Mucosa of descending colon (tissue), 3 donors: ENCODE results near the gene SF1. TPM values are rescaled to one million over a fixed set of nuclear protein-coding genes. Genes with fewer than 3 reads are reported as not detected.

Source experiments
- ATAC-seq: fragments of 200-7000 bp; cut with Tn5 transposase; one replicate; pipeline ENCODE4 v1.9.1; 2020; ENCODE audit warnings: mild to moderate bottlenecking, moderate library complexity
- DNase-seq, 3 donors: peaks; one replicate each; pipeline ENCODE4 v3.0.0-alpha.2; 2020
- H3K36me3 ChIP-seq: fragments of 200-600 bp; one replicate; pipeline ENCODE4 v1.8.0; 2021; ENCODE audit warnings: low read depth, mild to moderate bottlenecking
- H3K4me1 ChIP-seq: fragments of 200-600 bp; one replicate; pipeline ENCODE4 v1.8.0; 2021; ENCODE audit warnings: low read depth, mild to moderate bottlenecking
- H3K4me3 ChIP-seq: fragments of 200-600 bp; one replicate; pipeline ENCODE4 v1.8.0; 2021; ENCODE audit warnings: mild to moderate bottlenecking
- H3K9me3 ChIP-seq: fragments of 200-600 bp; one replicate; pipeline ENCODE4 v1.8.0; 2021; ENCODE audit warnings: mild to moderate bottlenecking
- CTCF ChIP-seq: fragments of 200-600 bp; IDR thresholded peaks from one replicate; pipeline ENCODE4 v1.8.0; 2022; ENCODE audit warnings: antibody characterized with exemption, mild to moderate bottlenecking
- intact Hi-C, 2 donors: fragments of 100-400 bp; cut with DNase I in 1 of 2; cut with micrococcal nuclease in 1 of 2; formaldehyde crosslinking; loops; one replicate each; pipeline versions ENCODE4 v1.11.0 to v1.11.1; 2022; cut with DNase I, micrococcal nuclease
- total RNA-seq, 3 donors: library from RNA; stranded (reverse); fragmentation: NEBNext Ultra II Directional in 2 of 3; extraction: Animal tissue kit (Norgen Biotek cat#: 25700) in 2 of 3; gene quantifications; one replicate each; pipeline versions ENCODE4 v1.2.1 to v1.2.4, GENCODE V29; 2021 to 2023
- donor health status: DM: no; HTN: no; CAD: no; lungs with moderate emphysema.
- donor health status: DM: no; HTN: no; CAD: no.
- donor health status: DM: no; HTN: yes; CAD: no.

The SF1 gene
- total RNA-seq, 3 donors from 2014 or later: 223 to 317 (median 241) TPM

GRCh38 chr11:64751136-64751535 is 27.2 kb downstream of the SF1 start:
- intact Hi-C loops: no loop called here
- TF ChIP-seq CTCF: no peak
- no peak for ATAC-seq
- DNase-seq: no peak
- no peaks in the 10 kb centered on the region for H3K4me1 ChIP-seq
- no peak overlapping the region for H3K4me3 ChIP-seq
- H3K36me3 ChIP-seq: no peaks in the 10 kb centered on the region
- no peaks in the 10 kb centered on the region for H3K9me3 ChIP-seq

- Histone ChIP-seq H3K4me3 (no peak overlapping the region), H3K9me3 (no peaks in the 10 kb centered on the region), H3K36me3 (no peaks in the 10 kb centered on the region), H3K4me1 (peaks cover 2% of the 10 kb centered on the region)
- no peak for DNase-seq
- no peak for TF ChIP-seq CTCF
- ATAC-seq: no peak
- intact Hi-C loops: no loop called here
Measured at GRCh38 chr11:64750361-64751054, 27.8 kb downstream of the SF1 start.

GRCh38 chr11:64747961-64748665 is 30.2 kb downstream of the SF1 start:
- H3K4me3 ChIP-seq: no peak overlapping the region
- no peak for ATAC-seq
- H3K4me1 ChIP-seq: peaks cover 14% of the 10 kb centered on the region
- intact Hi-C loops: no loop called here
- H3K9me3 ChIP-seq: no peaks in the 10 kb centered on the region
- no peaks in the 10 kb centered on the region for H3K36me3 ChIP-seq
- DNase-seq: peak in 1 of 3 donors; percentile 27
- TF ChIP-seq CTCF: no peak

- ATAC-seq (no peak), DNase-seq (no peak)
- TF ChIP-seq CTCF: no peak
- intact Hi-C loops: no loop called here
- Histone ChIP-seq H3K9me3 (no peaks in the 10 kb centered on the region), H3K4me3 (no peak overlapping the region), H3K4me1 (peaks cover 28% of the 10 kb centered on the region), H3K36me3 (no peaks in the 10 kb centered on the region)
Measured at GRCh38 chr11:64746486-64746885, 31.9 kb downstream of the SF1 start.

- no peaks in the 10 kb centered on the region for H3K36me3 ChIP-seq
- TF ChIP-seq CTCF: no peak
- H3K4me1 ChIP-seq: peaks cover 28% of the 10 kb centered on the region
- H3K9me3 ChIP-seq: no peaks in the 10 kb centered on the region
- DNase-seq (peak; percentile 64 to 89 (median 78)), ATAC-seq (peak; percentile 36)
- H3K4me3 ChIP-seq: no peak overlapping the region
- intact Hi-C loops: no loop called here
Measured at GRCh38 chr11:64745521-64746328, 32.6 kb downstream of the SF1 start.
